ENCODE measurements around the gene USP17L11. TPM values are rescaled to one million over a fixed set of nuclear protein-coding genes. Genes with fewer than 3 reads are reported as not detected.

USP17L11 gene, protein sequence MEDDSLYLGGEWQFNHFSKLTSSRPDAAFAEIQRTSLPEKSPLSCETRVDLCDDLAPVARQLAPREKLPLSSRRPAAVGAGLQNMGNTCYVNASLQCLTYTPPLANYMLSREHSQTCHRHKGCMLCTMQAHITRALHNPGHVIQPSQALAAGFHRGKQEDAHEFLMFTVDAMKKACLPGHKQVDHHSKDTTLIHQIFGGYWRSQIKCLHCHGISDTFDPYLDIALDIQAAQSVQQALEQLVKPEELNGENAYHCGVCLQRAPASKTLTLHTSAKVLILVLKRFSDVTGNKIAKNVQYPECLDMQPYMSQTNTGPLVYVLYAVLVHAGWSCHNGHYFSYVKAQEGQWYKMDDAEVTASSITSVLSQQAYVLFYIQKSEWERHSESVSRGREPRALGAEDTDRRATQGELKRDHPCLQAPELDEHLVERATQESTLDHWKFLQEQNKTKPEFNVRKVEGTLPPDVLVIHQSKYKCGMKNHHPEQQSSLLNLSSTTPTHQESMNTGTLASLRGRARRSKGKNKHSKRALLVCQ
- total RNA-seq, result not detected in 2 replicates

DNA sequence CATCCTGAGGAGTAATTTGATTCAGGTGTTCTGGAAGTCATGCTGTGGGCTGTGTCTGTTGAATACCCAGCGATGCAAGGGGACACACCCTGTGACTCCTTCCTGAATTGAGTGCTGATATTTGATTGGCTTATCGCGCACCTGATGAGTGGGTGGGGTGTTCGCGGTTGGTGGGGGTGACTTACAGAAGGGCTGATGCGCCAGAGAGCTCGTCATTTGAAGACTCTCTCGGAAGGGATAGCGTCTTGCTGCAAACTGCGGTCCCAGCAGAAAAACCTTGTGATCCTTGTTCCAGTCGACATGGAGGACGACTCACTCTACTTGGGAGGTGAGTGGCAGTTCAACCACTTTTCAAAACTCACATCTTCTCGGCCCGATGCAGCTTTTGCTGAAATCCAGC is at the start of gene USP17L11:
Gene USP17L11, plus strand, starts transcription at position 301 of the 400 bp plus-strand sequence. Its CDS starts 0 bp downstream, at position 301.

DNA sequence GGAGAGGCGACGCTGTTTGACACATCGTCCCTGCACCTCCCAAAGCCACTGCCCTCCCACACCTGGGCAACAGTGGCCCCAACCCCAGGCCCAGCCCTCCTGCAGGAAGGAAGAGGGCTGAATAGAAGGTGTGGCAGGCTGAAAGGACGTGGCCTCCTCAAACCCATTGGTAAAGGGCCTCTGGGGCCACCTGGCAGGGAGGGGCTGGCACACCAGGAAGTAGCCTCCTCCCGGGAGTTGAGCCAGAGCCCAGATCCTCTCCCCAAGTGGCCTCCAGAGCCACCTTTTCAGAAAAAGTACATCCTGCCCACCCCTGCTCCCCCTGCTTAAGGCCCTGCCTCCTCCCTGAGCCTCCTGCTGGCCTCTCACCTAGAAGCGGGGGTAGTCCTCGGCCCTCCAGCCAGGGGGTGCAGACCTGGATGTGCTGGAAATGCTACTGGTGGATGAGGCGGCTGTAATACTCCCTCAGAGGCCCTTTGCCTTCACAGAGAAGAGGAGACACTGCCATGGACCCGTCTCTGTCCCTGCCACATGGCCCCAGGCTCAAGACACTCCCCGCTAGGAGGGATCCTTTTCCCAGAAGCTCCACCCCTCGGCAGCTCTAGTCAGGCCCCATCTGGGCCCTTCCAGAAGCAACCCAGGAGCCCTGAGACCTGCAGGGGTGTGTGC is 45.3 kb upstream of the USP17L11 start, which contains the start of gene FAM90A26:
Gene FAM90A26, plus strand, starts transcription at position 619 of the 669 bp plus-strand sequence. CDS start 2,764 bp downstream, outside the sequence.

DNA sequence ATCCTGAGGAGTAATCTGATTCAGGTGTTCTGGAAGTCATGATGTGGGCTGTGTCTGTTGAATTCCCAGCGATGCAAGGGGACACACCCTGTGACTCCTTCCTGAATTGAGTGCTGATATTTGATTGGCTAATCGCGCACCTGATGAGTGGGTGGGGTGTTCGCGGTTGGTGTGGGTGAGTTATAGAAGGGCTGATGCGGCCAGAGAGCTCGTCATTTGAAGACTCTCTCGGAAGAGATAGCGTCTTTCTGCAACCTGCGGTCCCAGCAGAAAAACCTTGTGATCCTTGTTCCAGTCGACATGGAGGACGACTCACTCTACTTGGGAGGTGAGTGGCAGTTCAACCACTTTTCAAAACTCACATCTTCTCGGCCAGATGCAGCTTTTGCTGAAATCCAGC is 4.8 kb upstream of the USP17L11 start, which contains the start of gene USP17L10:
Gene USP17L10, plus strand, starts transcription at position 301 of the 400 bp plus-strand sequence. Its CDS starts 0 bp downstream, at position 301.

DNA sequence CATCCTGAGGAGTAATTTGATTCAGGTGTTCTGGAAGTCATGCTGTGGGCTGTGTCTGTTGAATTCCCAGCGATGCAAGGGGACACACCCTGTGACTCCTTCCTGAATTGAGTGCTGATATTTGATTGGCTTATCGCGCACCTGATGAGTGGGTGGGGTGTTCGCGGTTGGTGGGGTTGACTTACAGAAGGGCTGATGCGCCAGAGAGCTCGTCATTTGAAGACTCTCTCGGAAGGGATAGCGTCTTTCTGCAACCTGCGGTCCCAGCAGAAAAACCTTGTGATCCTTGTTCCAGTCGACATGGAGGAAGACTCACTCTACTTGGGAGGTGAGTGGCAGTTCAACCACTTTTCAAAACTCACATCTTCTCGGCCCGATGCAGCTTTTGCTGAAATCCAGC is 4.6 kb downstream of the USP17L11 start, which contains the start of gene USP17L12:
Gene USP17L12, plus strand, starts transcription at position 301 of the 400 bp plus-strand sequence. Its CDS starts 0 bp downstream, at position 301.

DNA sequence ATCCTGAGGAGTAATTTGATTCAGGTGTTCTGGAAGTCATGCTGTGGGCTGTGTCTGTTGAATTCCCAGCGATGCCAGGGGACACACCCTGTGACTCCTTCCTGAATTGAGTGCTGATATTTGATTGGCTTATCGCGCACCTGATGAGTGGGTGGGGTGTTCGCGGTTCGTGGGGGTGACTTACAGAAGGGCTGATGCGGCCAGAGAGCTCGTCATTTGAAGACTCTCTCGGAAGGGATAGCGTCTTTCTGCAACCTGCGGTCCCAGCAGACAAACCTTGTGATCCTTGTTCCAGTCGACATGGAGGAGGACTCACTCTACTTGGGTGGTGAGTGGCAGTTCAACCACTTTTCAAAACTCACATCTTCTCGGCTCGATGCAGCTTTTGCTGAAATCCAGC is 9.4 kb downstream of the USP17L11 start, which contains the start of gene USP17L13:
Gene USP17L13, plus strand, starts transcription at position 301 of the 400 bp plus-strand sequence. Its CDS starts 0 bp downstream, at position 301.

DNA sequence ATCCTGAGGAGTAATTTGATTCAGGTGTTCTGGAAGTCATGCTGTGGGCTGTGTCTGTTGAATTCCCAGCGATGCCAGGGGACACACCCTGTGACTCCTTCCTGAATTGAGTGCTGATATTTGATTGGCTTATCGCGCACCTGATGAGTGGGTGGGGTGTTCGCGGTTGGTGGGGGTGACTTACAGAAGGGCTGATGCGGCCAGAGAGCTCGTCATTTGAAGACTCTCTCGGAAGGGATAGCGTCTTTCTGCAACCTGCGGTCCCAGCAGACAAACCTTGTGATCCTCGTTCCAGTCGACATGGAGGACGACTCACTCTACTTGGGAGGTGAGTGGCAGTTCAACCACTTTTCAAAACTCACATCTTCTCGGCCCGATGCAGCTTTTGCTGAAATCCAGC is 18.9 kb downstream of the USP17L11 start, which contains the start of gene USP17L15:
Gene USP17L15, plus strand, starts transcription at position 301 of the 400 bp plus-strand sequence. Its CDS starts 0 bp downstream, at position 301.

DNA sequence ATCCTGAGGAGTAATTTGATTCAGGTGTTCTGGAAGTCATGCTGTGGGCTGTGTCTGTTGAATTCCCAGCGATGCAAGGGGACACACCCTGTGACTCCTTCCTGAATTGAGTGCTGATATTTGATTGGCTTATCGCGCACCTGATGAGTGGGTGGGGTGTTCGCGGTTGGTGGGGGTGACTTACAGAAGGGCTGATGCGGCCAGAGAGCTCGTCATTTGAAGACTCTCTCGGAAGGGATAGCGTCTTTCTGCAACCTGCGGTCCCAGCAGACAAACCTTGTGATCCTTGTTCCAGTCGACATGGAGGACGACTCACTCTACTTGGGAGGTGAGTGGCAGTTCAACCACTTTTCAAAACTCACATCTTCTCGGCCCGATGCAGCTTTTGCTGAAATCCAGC is 28.4 kb downstream of the USP17L11 start, which contains the start of gene USP17L17:
Gene USP17L17, plus strand, starts transcription at position 301 of the 400 bp plus-strand sequence. Its CDS starts 0 bp downstream, at position 301.

DNA sequence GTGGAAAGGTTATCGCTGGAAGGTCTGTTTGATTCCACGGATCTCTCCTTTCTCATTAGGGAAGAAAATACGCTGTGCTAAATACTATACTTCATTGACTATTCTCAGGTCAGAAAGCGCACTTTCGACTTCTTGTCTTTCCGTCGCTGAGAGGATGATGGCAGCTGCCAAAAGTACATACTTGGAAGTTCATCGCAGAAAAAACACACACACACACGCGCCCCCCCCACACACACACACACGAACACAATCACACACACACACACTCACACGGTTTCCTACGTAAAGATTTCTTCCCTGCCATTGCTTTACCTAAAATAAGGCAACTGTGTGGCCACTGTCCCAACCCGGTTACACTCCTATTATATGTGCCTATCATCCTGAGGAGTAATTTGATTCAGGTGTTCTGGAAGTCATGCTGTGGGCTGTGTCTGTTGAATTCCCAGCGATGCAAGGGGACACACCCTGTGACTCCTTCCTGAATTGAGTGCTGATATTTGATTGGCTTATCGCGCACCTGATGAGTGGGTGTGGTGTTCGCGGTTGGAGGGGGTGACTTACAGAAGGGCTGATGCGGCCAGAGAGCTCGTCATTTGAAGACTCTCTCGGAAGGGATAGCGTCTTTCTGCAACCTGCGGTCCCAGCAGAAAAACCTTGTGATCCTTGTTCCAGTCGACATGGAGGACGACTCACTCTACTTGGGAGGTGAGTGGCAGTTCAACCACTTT is 32.9 kb downstream of the USP17L11 start, which contains the start of gene USP17L18:
Gene USP17L18, plus strand, starts transcription at position 678 of the 728 bp plus-strand sequence. Its CDS starts 0 bp downstream, at position 678.

DNA sequence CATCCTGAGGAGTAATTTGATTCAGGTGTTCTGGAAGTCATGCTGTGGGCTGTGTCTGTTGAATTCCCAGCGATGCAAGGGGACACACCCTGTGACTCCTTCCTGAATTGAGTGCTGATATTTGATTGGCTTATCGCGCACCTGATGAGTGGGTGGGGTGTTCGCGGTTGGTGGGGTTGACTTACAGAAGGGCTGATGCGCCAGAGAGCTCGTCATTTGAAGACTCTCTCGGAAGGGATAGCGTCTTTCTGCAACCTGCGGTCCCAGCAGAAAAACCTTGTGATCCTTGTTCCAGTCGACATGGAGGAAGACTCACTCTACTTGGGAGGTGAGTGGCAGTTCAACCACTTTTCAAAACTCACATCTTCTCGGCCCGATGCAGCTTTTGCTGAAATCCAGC is 37.9 kb downstream of the USP17L11 start, which contains the start of gene USP17L19:
Gene USP17L19, plus strand, starts transcription at position 301 of the 400 bp plus-strand sequence. Its CDS starts 0 bp downstream, at position 301.

DNA sequence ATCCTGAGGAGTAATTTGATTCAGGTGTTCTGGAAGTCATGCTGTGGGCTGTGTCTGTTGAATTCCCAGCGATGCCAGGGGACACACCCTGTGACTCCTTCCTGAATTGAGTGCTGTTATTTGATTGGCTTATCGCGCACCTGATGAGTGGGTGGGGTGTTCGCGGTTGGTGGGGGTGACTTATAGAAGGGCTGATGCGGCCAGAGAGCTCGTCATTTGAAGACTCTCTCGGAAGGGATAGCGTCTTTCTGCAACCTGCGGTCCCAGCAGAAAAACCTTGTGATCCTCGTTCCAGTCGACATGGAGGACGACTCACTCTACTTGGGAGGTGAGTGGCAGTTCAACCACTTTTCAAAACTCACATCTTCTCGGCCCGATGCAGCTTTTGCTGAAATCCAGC is 42.6 kb downstream of the USP17L11 start, which contains the start of gene USP17L20:
Gene USP17L20, plus strand, starts transcription at position 301 of the 400 bp plus-strand sequence. Its CDS starts 0 bp downstream, at position 301.

DNA sequence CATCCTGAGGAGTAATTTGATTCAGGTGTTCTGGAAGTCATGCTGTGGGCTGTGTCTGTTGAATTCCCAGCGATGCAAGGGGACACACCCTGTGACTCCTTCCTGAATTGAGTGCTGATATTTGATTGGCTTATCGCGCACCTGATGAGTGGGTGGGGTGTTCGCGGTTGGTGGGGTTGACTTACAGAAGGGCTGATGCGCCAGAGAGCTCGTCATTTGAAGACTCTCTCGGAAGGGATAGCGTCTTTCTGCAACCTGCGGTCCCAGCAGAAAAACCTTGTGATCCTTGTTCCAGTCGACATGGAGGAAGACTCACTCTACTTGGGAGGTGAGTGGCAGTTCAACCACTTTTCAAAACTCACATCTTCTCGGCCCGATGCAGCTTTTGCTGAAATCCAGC is 47.4 kb downstream of the USP17L11 start, which contains the start of gene USP17L21:
Gene USP17L21, plus strand, starts transcription at position 301 of the 400 bp plus-strand sequence. Its CDS starts 0 bp downstream, at position 301.

Other genes with a start within 250 kb of the USP17L11 start
- gene FAM90A26, start 45.0 kb upstream of the USP17L11 start, total RNA-seq, result not detected in 2 replicates
- not detected in 2 replicates for gene USP17L10, start 4.7 kb upstream of the USP17L11 start, total RNA-seq
- gene USP17L12, start 4.7 kb downstream of the USP17L11 start, total RNA-seq, result not detected in 2 replicates
- gene USP17L13, start 9.5 kb downstream of the USP17L11 start, total RNA-seq, result not detected in 2 replicates
- gene USP17L15, start 19.0 kb downstream of the USP17L11 start, total RNA-seq, result not detected in 2 replicates
- gene USP17L17, start 28.5 kb downstream of the USP17L11 start, total RNA-seq, result not detected in 2 replicates
- gene USP17L18, start 33.2 kb downstream of the USP17L11 start, total RNA-seq, result not detected in 2 replicates
- gene USP17L19, start 38.0 kb downstream of the USP17L11 start, total RNA-seq, result not detected in 2 replicates
- not detected in 2 replicates for gene USP17L20, start 42.7 kb downstream of the USP17L11 start, total RNA-seq
- gene USP17L21, start 47.5 kb downstream of the USP17L11 start, total RNA-seq, result not detected in 2 replicates
- gene USP17L22, start 52.2 kb downstream of the USP17L11 start, total RNA-seq, result not detected in 2 replicates
- not detected in 2 replicates for gene USP17L24, start 109.8 kb downstream of the USP17L11 start, total RNA-seq
- not detected in 2 replicates for gene USP17L25, start 114.5 kb downstream of the USP17L11 start, total RNA-seq
- not detected in 2 replicates for gene USP17L26, start 119.3 kb downstream of the USP17L11 start, total RNA-seq
- not detected in 2 replicates for gene USP17L5, start 124.0 kb downstream of the USP17L11 start, total RNA-seq
- not detected in 2 replicates for gene USP17L27, start 128.7 kb downstream of the USP17L11 start, total RNA-seq
- not detected in 2 replicates for gene USP17L28, start 133.5 kb downstream of the USP17L11 start, total RNA-seq
- gene USP17L29, start 138.2 kb downstream of the USP17L11 start, total RNA-seq, result not detected in 2 replicates
- not detected in 2 replicates for gene USP17L30, start 147.7 kb downstream of the USP17L11 start, total RNA-seq
- gene DEFB131A, start 229.0 kb downstream of the USP17L11 start, total RNA-seq, result not detected in 2 replicates

Measured in cardiac ventricle fibroblast (primary cell).